IgD-negative memory B cell (primary cell): Measurements from ENCODE around the gene PGAP2. TPM values are rescaled to one million over a fixed set of nuclear protein-coding genes. Genes with fewer than 3 reads are reported as not detected.
A peak's percentile ranks its signal among the peaks of the same experiment; 100 is the strongest.
"Not testable (repeated sequence)": the region's sequence is repeated elsewhere in the genome, so short reads cannot be mapped to it uniquely, and the experiment has no call there.

Experiments used
- H3K27ac Mint-ChIP-seq, 3 donors: one replicate each; pipeline ENCODE4 v1.8.0; 2020 to 2022; ENCODE audit warnings: mild to moderate bottlenecking in 3 of 3, mixed read lengths in 3 of 3, moderate library complexity in 1 of 3
- H3K27me3 Mint-ChIP-seq: one replicate; pipeline ENCODE4 v1.8.0; 2021; ENCODE audit warnings: mixed read lengths
- H3K36me3 Mint-ChIP-seq: one replicate; pipeline ENCODE4 v1.8.0; 2020; ENCODE audit warnings: mild to moderate bottlenecking, mixed read lengths
- H3K4me1 Mint-ChIP-seq, 3 donors: one replicate each; pipeline ENCODE4 v1.8.0; 2020 to 2022; ENCODE audit warnings: mixed read lengths in 3 of 3, mild to moderate bottlenecking in 1 of 3
- H3K4me3 Mint-ChIP-seq, 4 donors: one replicate each; pipeline ENCODE4 v1.8.0; 2020 to 2022; ENCODE audit warnings: mild to moderate bottlenecking in 4 of 4, mixed read lengths in 4 of 4, moderate library complexity in 3 of 4
- H3K9me3 Mint-ChIP-seq, 3 donors: one replicate each; pipeline ENCODE4 v1.8.0; 2020 to 2021; ENCODE audit warnings: mixed read lengths in 3 of 3, mild to moderate bottlenecking in 1 of 3
- polyA plus RNA-seq: library from polyadenylated mRNA; unstranded; fragments of 300-500 nt; fragmentation: Illumina TruSeq; gene quantifications from one replicate; pipeline ENCODE4 v1.2.3, GENCODE V29; 2021

PGAP2 gene
- polyA plus RNA-seq, 1 donor from 2014 or later = 20.1 TPM

- Mint-ChIP-seq H3K27ac (peak overlapping the region; percentile 89 to 98 (median 98)), H3K4me1 (peaks cover 21 to 28% (median 22%) of the 10 kb centered on the region in 3 donors), H3K36me3 (peaks cover 3% of the 10 kb centered on the region), H3K4me3 (peak overlapping the region; percentile 88 to 99 (median 96)), H3K9me3 (no peaks in the 10 kb centered on the region), H3K27me3 (no peaks in the 10 kb centered on the region)
Observed at GRCh38 chr11:3796801-3797328, 11.5 kb upstream of the PGAP2 start.

GRCh38 chr11:3797329-3798090, 10.8 kb upstream of the PGAP2 start, which contains the start of gene NUP98:
Gene NUP98 (minus strand): TSS chr11:3797554. CDS start chr11:3782117, 15,437 bp downstream.
- H3K4me1 Mint-ChIP-seq = peaks cover 21 to 26% (median 21%) of the 10 kb centered on the region in 3 donors

GRCh38 chr11:3799143-3799542, 9.2 kb upstream of the PGAP2 start:
- H3K4me3 Mint-ChIP-seq = peak overlapping the region; percentile 12 to 98 (median 90)
- H3K27me3 Mint-ChIP-seq = no peaks in the 10 kb centered on the region
- H3K9me3 Mint-ChIP-seq = no peaks in the 10 kb centered on the region
- H3K27ac Mint-ChIP-seq = peak overlapping the region in 1 of 3 donors; percentile 46
- peaks cover 17 to 21% (median 21%) of the 10 kb centered on the region in 3 donors for H3K4me1 Mint-ChIP-seq
- no peaks in the 10 kb centered on the region for H3K36me3 Mint-ChIP-seq

More at GRCh38 chr11:3797329-3798090, 10.8 kb upstream of the PGAP2 start, which contains the start of gene NUP98:
- Mint-ChIP-seq H3K36me3 (peaks cover 2% of the 10 kb centered on the region), H3K27me3 (no peaks in the 10 kb centered on the region), H3K4me3 (peak within 1 kb of the TSS; percentile 88 to 99 (median 96)), H3K27ac (peak within 1 kb of the TSS; percentile 89 to 98 (median 98)), H3K9me3 (no peaks in the 10 kb centered on the region)

DNA sequence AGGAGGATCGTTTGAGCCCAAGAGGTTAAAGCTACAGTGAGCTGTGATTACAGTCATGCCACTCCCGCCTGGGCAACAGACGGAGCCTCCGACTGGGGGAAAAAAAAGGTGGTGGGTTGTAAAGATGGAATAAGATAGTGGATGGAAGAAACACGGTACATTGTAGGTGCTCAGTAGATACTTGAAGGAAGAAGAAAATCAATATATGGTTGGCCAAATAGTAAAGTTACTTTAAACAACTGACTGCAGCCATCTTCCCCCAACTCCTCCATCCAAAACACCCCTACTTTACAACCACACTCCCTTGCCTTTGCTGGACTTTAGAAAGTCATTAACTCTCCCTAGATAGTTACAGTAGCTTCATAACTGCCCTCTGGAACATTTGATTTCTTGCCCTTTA, 8.5 kb upstream of the PGAP2 start:
- H3K4me1 Mint-ChIP-seq = peaks cover 14 to 21% (median 18%) of the 10 kb centered on the region in 3 donors
- no peaks in the 10 kb centered on the region for H3K27me3 Mint-ChIP-seq
- peak overlapping the region in 1 of 3 donors; percentile 63 for H3K27ac Mint-ChIP-seq
- no peaks in the 10 kb centered on the region for H3K36me3 Mint-ChIP-seq
- peak overlapping the region in 1 of 4 donors; percentile 88 for H3K4me3 Mint-ChIP-seq
- no peaks in the 10 kb centered on the region for H3K9me3 Mint-ChIP-seq

DNA sequence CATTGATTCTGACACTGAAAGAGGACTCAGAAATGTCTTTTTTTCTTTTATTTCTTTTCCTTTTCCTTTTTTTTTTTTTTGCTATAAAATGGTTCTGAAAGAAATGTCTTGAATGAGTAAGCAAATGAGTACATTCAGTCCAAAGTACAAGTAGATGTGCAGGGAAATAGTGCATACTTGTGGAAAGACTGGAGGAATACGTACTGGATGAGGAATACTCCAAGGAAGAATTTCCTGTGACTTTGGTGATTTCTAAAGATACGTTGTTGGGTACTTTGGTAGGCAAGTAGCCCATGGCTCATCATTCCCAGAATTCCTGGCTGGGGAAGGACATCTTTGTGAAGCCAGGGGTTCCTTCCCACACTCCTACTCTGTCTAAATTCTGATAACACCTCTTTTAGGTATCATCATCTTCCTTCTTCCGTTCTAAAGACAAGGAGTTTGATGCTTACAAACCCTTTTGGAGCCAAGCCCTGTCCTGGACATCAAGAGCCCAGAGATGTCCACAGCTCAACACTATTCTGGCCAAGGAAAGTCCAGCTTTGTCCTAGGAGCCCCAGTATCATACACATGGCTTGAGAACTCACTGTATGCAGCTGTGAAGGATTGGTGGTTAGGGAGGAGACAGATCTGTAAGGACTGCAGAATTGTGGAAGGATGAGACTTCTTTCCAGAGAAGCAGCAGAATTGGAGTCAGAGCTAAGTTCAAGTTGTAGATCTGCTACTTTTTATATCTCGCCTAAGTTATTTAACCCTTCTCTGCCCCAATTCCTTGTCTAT, 6.2 kb upstream of the PGAP2 start:
- H3K27me3 Mint-ChIP-seq = no peaks in the 10 kb centered on the region
- H3K4me1 Mint-ChIP-seq = peaks cover 4 to 5% (median 4%) of the 10 kb centered on the region in 3 donors
- peak overlapping the region in 1 of 4 donors; percentile 14 for H3K4me3 Mint-ChIP-seq
- H3K9me3 Mint-ChIP-seq = no peaks in the 10 kb centered on the region
- H3K27ac Mint-ChIP-seq = peak overlapping the region in 1 of 3 donors; percentile 20
- no peaks in the 10 kb centered on the region for H3K36me3 Mint-ChIP-seq

GRCh38 chr11:3803726-3804495, 4.4 kb upstream of the PGAP2 start:
- no peaks in the 10 kb centered on the region for H3K36me3 Mint-ChIP-seq
- peaks cover 1 to 5% (median 4%) of the 10 kb centered on the region in 3 donors for H3K4me1 Mint-ChIP-seq
- H3K9me3 Mint-ChIP-seq = no peaks in the 10 kb centered on the region
- H3K27me3 Mint-ChIP-seq = no peaks in the 10 kb centered on the region
- peak overlapping the region in 1 of 4 donors; percentile 45 for H3K4me3 Mint-ChIP-seq
- H3K27ac Mint-ChIP-seq = no peak overlapping the region

DNA sequence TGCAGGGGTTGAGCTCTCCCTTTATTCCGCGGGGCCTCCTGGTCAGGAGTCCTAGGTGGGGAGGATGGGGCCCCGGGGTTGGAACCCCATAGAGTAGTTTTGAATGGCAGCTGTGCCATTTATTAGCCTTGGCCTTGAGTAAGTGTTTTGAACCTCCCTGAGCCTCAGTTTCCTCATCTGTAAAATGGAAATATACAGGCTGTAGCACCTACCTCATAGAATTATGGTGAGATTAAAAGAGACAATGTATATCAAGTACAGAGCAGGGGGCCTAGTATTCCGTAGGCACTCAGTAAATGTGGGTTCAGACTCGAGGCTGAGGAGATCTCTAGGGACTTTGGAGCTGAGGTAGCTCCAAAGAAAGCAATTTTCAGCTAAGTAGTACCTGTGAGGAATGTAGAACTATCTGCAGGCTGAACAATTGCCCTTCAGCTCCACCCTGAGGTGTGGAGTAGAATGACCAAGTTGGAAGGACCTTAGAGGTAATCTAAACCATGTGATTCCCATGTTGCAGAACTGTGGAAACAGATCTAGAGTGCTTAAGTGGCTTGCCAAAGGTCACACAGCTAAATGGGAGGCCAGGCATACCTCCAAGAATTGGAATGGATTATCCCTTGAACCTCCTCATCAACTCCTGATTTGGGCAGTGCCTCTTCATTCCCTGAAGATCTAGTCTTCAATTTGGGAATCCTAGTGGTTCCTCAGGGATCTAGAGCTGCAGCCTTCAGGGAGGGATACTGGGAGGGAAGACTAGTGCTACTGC, 682 bp downstream of the PGAP2 start:
- Mint-ChIP-seq H3K36me3 (peaks cover 2% of the 10 kb centered on the region), H3K27ac (peak overlapping the region; percentile 64 to 87 (median 71)), H3K4me1 (peaks cover 3 to 10% (median 7%) of the 10 kb centered on the region in 3 donors), H3K27me3 (no peaks in the 10 kb centered on the region), H3K9me3 (no peaks in the 10 kb centered on the region), H3K4me3 (peak overlapping the region; percentile 91 to 99 (median 94))

GRCh38 chr11:3809624-3809928, 1.2 kb downstream of the PGAP2 start:
- peaks cover 2% of the 10 kb centered on the region for H3K36me3 Mint-ChIP-seq
- H3K4me1 Mint-ChIP-seq = peaks cover 3 to 10% (median 7%) of the 10 kb centered on the region in 3 donors
- no peaks in the 10 kb centered on the region for H3K27me3 Mint-ChIP-seq
- H3K4me3 Mint-ChIP-seq = peak overlapping the region in 2 of 4 donors; percentile 43 to 93
- H3K9me3 Mint-ChIP-seq = no peaks in the 10 kb centered on the region
- no peak overlapping the region for H3K27ac Mint-ChIP-seq

DNA sequence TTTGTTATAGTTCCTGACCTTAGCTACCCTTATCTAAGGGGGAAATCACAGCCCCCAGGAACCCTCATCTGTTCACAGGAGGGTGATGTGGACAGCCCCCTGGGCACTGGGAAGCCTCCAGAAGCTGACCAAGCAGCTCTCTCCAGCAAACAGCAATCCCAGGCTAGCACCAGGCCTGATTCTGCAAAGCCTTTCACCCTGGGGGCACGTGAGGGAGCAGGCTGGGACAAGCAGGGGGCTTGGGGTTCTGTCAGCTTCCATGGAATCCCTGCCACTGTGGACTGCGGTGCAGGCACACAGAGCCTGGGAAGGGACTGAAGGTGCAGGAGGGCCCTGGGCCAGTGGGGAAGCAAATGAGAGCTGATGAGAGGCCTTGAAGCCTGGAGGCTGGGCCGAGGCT, 2.1 kb downstream of the PGAP2 start:
- Mint-ChIP-seq H3K36me3 (peaks cover 2% of the 10 kb centered on the region), H3K27me3 (no peaks in the 10 kb centered on the region), H3K4me1 (peaks cover 3 to 10% (median 7%) of the 10 kb centered on the region in 3 donors), H3K4me3 (peak overlapping the region in 1 of 4 donors; percentile 43), H3K9me3 (no peaks in the 10 kb centered on the region), H3K27ac (no peak overlapping the region)

GRCh38 chr11:3810951-3811350, 2.6 kb downstream of the PGAP2 start:
- Mint-ChIP-seq H3K9me3 (no peaks in the 10 kb centered on the region), H3K4me3 (peak overlapping the region in 1 of 4 donors; percentile 43), H3K27ac (no peak overlapping the region), H3K4me1 (peaks cover 3 to 10% (median 7%) of the 10 kb centered on the region in 3 donors), H3K36me3 (peaks cover 2% of the 10 kb centered on the region), H3K27me3 (no peaks in the 10 kb centered on the region)

- H3K4me1 Mint-ChIP-seq, H3K9me3 Mint-ChIP-seq, H3K27me3 Mint-ChIP-seq, H3K36me3 Mint-ChIP-seq, H3K4me3 Mint-ChIP-seq: not testable (repeated sequence)
- peak overlapping the region in 1 of 3 donors; percentile 64 for H3K27ac Mint-ChIP-seq
Observed at GRCh38 chr11:3814832-3815231, 6.5 kb downstream of the PGAP2 start.

- peaks cover 0 to 3% (median 0%) of the 10 kb centered on the region in 3 donors for H3K4me1 Mint-ChIP-seq
- H3K36me3 Mint-ChIP-seq = peaks cover 2% of the 10 kb centered on the region
- H3K27ac Mint-ChIP-seq = peak overlapping the region in 1 of 3 donors; percentile 92
- H3K27me3 Mint-ChIP-seq = no peaks in the 10 kb centered on the region
- no peaks in the 10 kb centered on the region for H3K9me3 Mint-ChIP-seq
- no peak overlapping the region for H3K4me3 Mint-ChIP-seq
Observed at GRCh38 chr11:3815845-3816244, 7.5 kb downstream of the PGAP2 start.

DNA sequence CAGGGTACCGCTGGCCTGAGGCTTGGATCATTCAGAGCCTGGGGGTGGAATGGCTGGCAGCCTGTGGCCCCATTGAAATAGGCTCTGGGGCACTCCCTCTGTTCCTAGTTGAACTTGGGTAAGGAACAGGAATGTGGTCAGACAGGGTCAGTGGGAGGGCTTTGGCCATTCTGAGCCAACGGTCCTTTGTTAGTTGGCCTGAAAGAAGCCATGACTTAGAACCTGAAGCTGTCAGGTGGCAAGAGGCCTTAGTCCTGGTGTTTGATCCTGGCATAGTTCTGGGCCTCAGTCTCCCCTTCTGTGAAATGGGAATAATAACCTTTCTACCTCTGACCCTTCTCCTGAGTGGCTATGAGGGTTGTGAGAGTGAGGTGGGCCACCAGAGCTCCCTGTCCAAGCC, 8.3 kb downstream of the PGAP2 start:
- peaks cover 0 to 1% (median 0%) of the 10 kb centered on the region in 3 donors for H3K4me1 Mint-ChIP-seq
- peak overlapping the region in 1 of 3 donors; percentile 82 for H3K27ac Mint-ChIP-seq
- no peaks in the 10 kb centered on the region for H3K27me3 Mint-ChIP-seq

More for the DNA sequence above, 8.3 kb downstream of the PGAP2 start:
- Mint-ChIP-seq H3K9me3 (no peaks in the 10 kb centered on the region), H3K36me3 (peaks cover 2% of the 10 kb centered on the region), H3K4me3 (no peak overlapping the region)
